ENCODE results near the gene SETD2. TPM values are rescaled to one million over a fixed set of nuclear protein-coding genes. Genes with fewer than 3 reads are reported as not detected.

SETD2 gene
- polyA plus RNA-seq, 12 donors = 34.7 to 54.7 (median 40.1) TPM

- no peak for DNase-seq
Measured at GRCh38 chr3:46998852-46999515, 164.9 kb downstream of the SETD2 start.

- no peak for DNase-seq
Measured at GRCh38 chr3:46998121-46998851, 165.6 kb downstream of the SETD2 start.

DNA sequence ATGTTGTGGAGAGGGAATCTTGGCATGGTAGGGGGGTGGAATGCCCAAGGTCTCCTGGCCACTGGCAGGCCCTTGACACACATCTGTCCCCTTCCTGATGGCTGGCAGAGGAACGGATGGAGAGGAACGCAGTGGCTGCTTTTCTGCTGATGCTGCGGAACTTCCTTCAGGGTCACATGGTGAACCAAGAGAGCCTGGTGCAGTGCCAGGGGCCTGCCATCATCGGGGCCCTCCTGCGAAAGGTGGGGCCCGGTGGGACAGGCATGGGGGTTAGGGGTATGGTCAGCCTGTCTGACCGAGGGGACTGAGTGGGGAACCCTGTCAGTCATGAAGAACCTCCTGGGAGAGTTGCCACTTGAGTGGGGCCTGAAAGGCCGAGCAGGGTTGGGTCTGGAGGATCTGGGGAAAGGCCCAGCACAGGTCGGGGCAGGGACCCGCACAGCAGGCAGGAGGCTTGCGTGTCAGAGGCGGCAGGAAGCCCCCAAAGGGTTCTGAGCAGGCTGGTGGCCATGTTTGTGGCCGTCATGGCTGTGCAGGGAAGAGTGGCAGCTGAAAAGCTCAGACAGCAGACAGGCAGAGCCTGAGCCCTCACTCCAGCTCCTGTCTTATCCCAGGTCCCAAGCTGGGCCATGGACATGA is 166.3 kb downstream of the SETD2 start:
- DNase-seq = no peak

DNA sequence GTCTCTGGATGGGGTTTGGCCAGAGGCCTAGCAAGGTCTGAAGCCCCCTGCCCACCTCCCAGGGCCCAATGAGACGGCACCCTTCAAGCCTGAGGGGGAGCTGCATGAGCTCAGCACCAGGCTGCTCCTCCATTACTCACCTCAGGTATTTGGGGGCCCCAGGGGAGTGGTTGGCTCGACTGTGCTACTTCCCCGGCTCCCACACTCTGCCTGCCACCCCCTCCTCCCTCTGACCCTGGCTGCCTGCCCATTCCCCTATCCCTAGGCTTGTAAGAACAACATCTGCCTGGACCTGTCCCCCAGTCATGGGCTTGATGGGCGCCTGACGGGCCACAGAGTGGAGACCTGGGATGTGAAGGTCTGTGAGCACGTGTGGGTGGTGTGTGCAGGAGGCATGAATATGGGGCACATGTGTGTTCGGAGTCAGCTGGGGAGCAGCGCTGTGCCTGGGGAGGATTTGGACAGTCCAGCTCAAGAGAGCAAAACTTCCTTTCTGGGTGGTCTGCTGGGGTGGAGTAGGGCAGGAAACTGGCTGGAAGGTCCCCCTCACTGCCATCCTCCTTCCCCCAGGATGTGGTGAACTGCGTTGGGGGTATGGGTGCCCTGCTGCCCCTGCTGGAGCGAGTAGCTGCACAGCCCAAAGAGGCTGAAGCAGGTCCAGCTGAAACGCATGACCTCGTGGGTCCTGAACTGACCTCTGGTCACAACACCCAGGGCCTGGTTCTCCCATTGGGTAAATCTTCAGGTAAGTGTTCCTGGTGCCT is 167.0 kb downstream of the SETD2 start:
- no peak for DNase-seq

GRCh38 chr3:46995901-46996562 is 167.9 kb downstream of the SETD2 start:
- no peak for DNase-seq

DNA sequence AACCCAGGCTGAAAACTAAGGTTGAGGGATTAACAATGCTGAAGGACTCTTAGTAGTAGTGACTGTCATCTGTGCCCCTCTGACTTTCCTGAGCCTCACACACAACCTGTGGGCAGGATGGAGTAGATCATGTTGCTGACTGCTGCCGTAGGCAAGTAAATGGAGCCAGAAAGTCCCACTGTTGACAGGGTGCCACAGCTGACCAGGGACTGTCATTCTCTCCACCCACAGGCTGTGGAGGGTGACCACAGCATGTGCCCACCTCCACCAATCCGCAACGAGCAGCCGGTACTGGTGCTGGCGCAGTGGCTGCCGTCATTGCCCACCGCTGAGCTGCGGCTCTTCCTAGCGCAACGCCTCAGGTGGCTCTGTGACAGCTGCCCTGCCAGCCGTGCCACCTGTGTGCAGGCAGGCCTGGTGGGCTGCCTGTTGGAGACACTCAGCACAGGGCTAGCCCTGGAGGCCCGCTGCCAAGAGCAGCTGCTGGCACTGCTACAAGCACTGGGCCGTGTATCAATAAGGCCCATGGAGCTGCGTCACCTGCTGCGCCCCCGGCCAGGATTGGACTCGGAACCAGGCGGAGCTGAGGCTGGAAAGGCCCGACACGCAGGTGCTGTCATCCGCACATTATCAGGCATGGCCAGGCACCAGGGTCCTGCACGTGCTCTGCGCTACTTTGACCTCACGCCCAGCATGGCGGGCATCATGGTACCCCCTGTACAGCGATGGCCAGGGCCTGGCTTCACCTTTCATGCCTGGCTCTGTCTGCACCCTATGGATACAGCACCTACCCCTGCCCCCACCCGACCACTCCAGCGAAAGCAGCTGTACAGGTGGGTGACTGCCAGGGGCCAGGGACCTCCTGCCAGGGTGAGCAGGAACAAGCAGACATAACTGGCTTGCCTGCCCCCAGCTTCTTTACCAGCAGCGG is 168.8 kb downstream of the SETD2 start:
- DNase-seq = no peak

- no peak for DNase-seq
Measured at GRCh38 chr3:46993986-46994385, 169.9 kb downstream of the SETD2 start.

- no peak for DNase-seq
Measured at GRCh38 chr3:46993292-46993691, 170.6 kb downstream of the SETD2 start.

DNA sequence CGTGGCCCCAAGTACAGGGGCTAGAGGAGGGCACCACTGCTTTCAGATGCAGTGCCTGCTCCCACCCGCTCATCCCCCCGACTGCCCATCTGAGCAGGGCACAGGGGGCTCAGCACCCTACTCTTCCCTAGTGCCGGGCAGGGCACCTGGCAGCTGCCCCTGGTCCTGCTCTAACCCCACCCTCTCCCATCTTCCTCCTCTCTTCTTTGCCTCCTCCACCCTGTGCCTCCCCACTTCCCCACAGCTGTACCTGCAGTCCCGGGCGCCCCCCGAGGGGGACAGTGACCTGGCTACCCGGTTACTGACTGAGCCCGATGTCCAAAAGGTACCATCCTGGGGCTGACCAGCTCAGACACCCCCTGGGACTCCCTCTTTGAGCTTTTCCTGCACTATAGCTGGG is 171.7 kb downstream of the SETD2 start:
- no peak for DNase-seq

DNA sequence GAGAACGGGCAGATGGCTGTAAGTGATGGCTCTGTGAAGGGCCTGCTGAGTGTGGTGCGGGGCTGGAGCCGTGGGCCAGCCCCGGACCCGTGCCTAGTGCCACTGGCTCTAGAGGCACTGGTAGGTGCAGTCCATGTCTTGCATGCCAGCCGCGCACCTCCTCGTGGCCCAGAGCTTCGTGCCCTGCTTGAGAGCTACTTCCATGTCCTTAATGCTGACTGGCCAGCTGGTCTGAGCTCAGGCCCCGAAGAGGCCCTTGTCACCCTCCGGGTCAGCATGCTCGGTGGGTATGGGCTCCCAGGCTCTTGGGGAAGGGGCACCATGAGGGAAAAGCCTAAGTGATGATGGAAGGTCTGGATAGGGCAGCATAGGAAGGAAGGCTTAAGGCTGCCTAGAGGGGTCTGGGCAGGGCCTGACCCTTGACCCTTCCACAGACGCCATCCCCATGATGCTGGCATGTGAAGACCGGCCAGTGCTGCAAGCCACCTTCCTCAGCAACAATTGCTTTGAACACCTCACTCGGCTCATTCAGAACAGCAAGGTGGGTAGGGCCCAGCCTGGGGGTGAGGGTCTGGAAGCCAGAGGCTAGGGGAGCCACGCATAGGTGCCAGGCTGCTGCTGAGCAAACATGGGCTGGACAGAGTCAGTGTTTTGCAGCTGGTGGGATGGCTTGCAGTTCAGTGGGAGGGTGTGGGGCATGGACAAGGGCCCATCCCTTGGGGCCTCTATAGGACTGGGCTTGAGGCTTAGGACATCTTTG is 172.3 kb downstream of the SETD2 start:
- DNase-seq = no peak

DNA sequence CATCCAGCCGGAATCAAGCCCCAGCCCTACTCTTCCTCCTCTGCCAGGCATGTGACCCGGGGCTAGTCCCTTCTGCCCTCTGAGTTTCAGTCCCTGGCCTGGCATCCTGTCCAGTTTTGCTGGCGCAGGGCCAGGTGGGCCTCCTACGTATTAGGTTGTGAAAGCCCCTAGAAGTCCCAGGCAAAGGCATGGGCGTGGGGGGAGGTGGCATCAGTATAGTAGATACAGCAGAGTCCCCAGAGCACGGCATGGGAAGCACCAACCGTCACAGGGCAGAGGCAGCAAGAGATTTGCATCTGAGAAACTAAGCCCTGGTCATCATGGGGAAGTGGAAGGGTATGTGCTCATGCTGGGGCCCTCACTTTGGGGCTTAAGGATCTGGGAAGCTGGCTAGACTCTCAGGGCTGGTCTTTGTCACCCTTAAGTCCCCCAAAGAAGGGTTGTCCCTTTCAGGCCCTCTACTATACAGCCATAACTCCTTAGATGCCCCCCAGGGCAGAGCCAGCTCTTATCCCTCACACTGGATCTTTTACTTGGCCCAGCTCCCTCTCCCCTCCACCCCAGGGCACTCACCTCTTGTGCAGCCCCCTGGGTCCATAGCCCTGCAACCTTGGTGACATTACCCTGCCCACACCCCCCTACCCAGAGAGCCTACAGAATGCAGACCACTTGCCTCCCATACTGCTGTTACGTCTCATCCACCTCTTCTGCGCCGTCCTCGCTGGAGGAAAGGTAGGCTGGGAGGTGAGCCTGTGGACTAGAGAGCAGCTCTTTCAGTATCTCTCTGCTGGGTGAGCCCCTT is 173.1 kb downstream of the SETD2 start:
- no peak for DNase-seq

DNA sequence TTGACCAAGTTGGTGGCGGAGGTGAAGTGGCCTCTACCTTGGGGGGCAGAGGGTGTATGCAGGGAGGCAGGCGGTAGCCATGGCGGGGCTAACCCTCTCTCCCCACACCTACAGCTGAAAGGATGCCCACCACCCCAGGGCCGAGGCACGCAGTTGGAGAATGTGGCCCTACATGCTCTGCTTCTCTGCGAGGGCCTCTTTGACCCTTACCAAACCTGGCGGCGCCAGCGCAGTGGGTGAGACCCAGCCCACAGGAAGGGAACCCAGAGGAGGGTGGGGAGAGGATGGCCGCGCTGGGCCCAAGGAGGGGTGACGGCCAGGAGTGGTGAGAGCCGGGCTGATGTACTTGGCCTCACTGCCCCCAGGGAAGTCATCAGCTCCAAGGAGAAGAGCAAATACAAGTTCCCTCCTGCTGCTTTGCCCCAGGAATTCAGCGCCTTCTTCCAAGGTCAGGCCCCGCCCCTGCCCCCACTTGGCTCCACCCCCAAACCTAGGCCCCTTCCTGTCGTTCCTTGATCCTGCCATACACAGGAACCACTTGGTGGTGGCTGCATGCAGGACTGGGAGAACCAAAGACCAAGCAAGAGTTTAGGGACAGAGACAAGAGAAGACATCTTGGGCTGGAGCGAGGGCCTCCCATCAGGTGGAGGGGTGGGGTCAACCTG is 174.6 kb downstream of the SETD2 start:
- no peak for DNase-seq

- DNase-seq = no peak
Measured at GRCh38 chr3:46988616-46989015, 175.3 kb downstream of the SETD2 start.

DNA sequence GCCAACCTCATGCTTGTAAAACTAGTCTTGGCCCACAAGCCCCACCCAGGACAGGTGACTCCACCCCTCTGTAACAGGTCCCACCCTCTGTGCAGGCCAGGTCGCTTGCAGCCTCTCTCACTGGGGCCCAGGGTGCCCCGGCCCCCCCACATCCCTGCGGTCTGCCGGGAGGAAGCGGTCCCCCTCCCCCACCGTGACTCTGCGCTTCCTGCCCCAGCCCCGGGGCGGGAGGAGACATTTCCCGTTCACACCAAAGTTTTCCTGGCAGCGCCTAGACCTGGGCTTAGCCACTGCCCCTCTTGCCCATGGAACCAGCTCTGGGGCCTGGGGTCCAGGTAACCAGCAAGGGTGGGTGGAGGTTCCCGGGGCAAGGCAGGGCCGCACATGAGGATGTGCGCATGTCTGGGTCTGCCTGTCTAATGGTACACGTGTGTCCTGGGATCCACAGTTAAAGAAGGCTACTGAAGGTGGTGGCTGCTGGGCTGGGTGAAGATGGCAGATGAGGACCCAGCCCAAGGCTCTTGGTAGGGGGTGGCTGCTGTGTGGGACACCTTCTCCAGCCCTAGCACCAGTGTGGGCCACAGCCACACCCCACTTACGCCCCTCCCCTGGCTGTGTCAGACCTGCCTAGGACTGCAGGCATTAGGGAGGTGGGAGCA is 176.0 kb downstream of the SETD2 start:
- DNase-seq = no peak

DNA sequence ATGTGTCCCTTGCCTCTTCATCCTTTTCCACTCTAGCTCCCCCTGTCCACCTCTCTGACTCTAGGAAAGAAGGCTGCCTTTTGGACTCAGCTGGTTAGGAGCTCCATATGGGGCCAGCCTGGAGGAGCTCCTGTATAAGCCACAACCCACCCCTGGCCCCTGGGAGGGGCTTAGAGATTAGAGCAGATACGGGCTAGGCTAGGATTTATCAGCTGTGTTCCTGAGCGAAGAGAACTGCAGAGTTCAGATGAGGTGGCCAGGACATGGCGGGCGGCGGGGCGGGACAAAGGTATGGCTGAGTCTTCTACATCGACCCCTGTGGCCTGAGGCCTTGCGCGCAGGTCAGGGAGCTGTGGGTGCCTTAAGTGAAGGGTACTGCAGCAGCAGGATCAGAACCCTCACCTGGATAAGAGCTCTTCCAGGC is 176.6 kb downstream of the SETD2 start:
- no peak for DNase-seq

DNA sequence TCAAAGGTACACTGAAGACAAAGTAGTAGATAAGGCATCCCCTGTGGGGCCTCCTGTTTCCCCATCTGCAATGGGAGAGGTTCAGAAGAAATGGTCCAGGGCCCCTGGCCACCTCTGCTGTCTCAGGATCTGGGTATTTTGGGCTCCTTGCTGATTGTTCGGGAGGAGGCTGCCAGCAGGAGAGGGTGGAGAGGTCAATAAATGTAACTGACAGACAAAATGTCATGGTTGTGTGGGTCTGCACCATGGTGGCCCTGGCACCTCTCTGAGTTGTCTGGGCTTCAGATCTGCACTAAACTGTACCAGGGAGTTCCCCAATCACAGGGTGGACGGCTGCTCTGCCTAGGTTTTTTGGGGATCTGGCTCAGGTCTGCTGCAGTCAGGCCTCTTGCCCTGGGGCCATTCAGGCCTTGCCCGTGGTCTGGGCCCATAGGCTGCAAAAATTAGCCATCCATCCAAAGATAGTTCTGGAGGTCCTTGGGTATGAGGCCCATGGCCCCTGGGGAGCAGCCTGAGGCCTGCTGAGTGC is 177.1 kb downstream of the SETD2 start:
- no peak for DNase-seq

DNA sequence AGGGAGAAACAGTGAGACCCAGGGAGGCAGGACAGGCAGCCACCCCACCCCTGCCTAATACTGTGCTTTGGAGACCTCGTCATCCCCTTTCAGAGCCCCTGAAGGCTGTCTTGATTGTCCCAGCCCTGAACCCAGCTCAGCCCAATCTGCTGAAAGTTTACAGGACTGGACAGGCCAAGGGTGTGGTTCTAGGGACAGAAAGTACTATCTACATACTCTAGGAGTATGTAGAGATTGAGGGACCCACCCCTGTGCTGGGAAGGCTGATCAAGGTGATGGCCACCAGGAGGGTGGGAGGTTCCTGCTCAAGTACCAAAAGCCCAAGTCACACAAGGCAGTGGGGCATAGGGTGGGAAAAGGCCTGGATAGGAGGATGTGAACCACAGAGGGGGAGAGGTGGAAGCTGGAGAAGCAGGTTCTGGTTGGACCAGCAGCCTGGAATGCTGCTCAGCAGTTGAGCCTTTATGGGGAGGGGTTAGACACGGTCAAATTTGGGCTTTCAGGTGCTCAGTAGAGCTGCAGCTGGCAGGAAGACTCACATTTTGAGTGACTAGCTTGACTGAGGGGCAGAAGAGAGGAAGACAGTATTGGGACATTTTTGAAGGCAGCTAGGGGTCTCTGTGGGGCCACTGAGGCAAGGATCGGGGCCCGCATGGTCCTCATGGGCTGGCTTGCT is 177.7 kb downstream of the SETD2 start:
- no peak for DNase-seq
